ENCODE data around the gene VAV3. TPM values are rescaled to one million over a fixed set of nuclear protein-coding genes. Genes with fewer than 3 reads are reported as not detected.

VAV3 gene
- total RNA-seq, 1 donor from 2014 or later: 1.9 TPM

DNA sequence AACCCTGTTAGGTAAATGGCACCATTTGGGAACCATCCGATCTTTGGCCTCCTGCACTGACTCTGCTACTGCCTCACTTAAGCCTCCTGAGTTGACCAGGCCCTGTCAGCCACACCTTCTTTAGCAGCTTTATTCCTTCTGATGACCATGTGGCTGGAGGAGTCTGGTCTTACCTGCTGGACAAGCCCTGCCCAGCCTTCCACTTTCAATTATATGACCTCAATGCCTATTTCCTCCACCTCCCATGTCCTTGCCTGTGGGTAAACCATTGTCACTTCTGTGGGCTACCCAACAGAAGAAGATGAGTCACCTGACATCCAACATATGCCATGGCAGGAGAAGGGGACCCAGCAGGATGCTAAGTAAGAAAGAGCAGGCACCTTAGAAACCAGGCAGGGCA is 430.3 kb downstream of the VAV3 start:
- intact Hi-C loops (cut with DNase I): no loop called here
- no peak for DNase-seq (ENCODE audit: low spot score)

GRCh38 chr1:107533436-107533835 is 431.5 kb downstream of the VAV3 start:
- intact Hi-C loops (cut with DNase I): no loop called here
- DNase-seq (ENCODE audit: low spot score): no peak

- intact Hi-C loops (cut with DNase I): no loop called here
- no peak for DNase-seq (ENCODE audit: low spot score)
Observed at GRCh38 chr1:107532318-107532717, 432.7 kb downstream of the VAV3 start.

GRCh38 chr1:107531065-107531908 is 433.7 kb downstream of the VAV3 start:
- intact Hi-C loops (cut with DNase I): no loop called here
- no peak for DNase-seq (ENCODE audit: low spot score)

DNA sequence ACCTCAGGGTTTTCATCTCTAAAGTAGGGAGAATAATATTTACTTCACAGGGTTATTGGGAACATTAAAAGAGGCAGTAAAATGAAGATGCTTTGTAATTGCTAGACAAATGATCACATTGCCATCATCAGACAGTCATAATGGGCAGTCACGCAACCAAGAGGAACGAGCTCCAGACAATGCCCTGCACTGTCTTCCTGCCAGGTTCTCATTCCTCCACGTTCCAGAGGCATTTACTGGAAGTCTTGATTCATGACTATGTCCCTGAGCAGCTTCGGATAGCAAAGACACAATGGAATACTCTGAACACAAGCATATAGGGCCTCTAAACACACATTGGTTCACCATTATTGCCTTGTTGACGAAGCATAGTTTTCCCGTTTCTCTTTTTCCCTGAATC is 434.4 kb downstream of the VAV3 start:
- DNase-seq (ENCODE audit: low spot score): no peak
- intact Hi-C loops (cut with DNase I): no loop called here

GRCh38 chr1:107529511-107530149 is 435.4 kb downstream of the VAV3 start:
- no peak for DNase-seq (ENCODE audit: low spot score)
- intact Hi-C loops (cut with DNase I): no loop called here

DNA sequence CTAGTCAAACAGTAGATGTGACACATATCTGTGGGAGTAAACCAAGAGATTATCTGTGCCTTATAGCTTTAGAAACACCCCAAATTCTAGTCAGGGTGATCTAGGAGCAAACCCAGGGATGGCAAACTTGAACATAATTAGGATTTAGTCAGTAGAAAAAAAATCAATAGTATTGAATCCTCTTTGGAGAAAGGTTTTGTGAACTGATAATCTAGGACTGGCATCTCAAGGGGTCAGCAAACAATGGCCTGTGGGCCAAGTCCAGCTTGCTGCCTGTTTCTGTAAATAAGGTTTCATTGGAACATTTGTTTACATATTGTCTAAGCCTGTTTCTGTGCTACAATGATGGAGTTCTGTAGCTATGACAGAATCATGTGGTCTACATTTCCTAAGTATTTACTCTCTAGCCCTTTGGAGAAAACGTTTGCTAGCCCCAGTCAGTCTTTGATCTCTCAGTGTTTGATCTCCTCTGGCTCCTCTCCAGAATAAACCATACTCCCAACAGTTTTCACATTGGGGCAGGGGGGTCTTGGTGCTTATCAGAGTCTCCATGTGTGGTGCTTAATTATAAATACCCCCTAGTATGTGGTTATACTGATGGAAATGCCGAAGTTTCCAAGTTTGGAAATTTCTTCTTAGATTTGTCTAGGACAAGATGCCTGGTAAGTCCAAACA is 438.3 kb downstream of the VAV3 start:
- intact Hi-C loops (cut with DNase I): no loop called here

GRCh38 chr1:107525961-107526360 is 439.0 kb downstream of the VAV3 start:
- no peak for DNase-seq (ENCODE audit: low spot score)
- intact Hi-C loops (cut with DNase I): no loop called here

More for the DNA sequence above, 438.3 kb downstream of the VAV3 start:
- no peak for DNase-seq (ENCODE audit: low spot score)

GRCh38 chr1:107525145-107525544 is 439.8 kb downstream of the VAV3 start:
- intact Hi-C loops (cut with DNase I): no loop called here
- DNase-seq (ENCODE audit: low spot score): no peak

GRCh38 chr1:107524301-107524700 is 440.7 kb downstream of the VAV3 start:
- intact Hi-C loops (cut with DNase I): no loop called here
- no peak for DNase-seq (ENCODE audit: low spot score)

- intact Hi-C loops (cut with DNase I): no loop called here
- DNase-seq (ENCODE audit: low spot score): no peak
Observed at GRCh38 chr1:107523736-107524135, 441.2 kb downstream of the VAV3 start.

DNA sequence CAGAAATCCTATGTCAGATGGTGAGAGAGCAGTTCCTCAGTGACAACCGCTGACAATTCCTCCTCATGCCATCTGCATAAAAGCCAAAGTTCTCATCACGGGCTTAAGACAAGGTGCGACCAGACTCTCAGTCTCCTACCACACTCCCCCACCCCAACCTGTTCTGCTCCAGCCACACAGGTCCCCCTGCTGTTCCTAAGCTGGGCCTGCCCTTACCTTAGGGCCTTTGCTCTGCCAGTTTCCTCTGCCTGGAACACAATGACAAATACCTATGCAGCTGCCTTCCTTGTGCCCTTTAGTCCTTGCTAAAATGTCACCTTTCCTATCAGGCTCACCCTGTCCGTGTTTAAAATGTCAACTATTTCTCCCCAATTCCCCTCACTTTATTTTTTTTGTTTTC is 441.9 kb downstream of the VAV3 start:
- no peak for DNase-seq (ENCODE audit: low spot score)
- intact Hi-C loops (cut with DNase I): no loop called here

Small RNAs within 50 kb of the gene (microRNA-seq; reads per million reads assigned to microRNA genes)
- gene MIR7852: not detected

Other genes with a start within 250 kb of the VAV3 start
- 13.7 TPM for gene SLC25A24, start 235.2 kb upstream of the VAV3 start, total RNA-seq